C4-2B (cell line): Measurements from ENCODE around the gene AKAP7.

Experiments
- ZFX ChIP-seq: fragments of 450-650 bp; IDR thresholded peaks from 2 replicates; pipeline ENCODE4 v1.6.1; 2017
- TF ChIP-seq, protein P1 (sequence below): fragments of 450-650 bp; conservative IDR thresholded peaks from 2 replicates; pipeline ENCODE4 v1.5.1; 2017; ENCODE audit warnings: mild to moderate bottlenecking

- TF ChIP-seq, protein P1, sequence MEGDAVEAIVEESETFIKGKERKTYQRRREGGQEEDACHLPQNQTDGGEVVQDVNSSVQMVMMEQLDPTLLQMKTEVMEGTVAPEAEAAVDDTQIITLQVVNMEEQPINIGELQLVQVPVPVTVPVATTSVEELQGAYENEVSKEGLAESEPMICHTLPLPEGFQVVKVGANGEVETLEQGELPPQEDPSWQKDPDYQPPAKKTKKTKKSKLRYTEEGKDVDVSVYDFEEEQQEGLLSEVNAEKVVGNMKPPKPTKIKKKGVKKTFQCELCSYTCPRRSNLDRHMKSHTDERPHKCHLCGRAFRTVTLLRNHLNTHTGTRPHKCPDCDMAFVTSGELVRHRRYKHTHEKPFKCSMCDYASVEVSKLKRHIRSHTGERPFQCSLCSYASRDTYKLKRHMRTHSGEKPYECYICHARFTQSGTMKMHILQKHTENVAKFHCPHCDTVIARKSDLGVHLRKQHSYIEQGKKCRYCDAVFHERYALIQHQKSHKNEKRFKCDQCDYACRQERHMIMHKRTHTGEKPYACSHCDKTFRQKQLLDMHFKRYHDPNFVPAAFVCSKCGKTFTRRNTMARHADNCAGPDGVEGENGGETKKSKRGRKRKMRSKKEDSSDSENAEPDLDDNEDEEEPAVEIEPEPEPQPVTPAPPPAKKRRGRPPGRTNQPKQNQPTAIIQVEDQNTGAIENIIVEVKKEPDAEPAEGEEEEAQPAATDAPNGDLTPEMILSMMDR, result no peak
- no peak for TF ChIP-seq ZFX
These were observed 186.9 kb downstream of the AKAP7 start for GRCh38 chr6:131322125-131322524.
